ENCODE results near the gene NEK7.
"Not testable (repeated sequence)": the region's sequence is repeated elsewhere in the genome, so short reads cannot be mapped to it uniquely, and the experiment has no call there.

Gene NEK7

DNA sequence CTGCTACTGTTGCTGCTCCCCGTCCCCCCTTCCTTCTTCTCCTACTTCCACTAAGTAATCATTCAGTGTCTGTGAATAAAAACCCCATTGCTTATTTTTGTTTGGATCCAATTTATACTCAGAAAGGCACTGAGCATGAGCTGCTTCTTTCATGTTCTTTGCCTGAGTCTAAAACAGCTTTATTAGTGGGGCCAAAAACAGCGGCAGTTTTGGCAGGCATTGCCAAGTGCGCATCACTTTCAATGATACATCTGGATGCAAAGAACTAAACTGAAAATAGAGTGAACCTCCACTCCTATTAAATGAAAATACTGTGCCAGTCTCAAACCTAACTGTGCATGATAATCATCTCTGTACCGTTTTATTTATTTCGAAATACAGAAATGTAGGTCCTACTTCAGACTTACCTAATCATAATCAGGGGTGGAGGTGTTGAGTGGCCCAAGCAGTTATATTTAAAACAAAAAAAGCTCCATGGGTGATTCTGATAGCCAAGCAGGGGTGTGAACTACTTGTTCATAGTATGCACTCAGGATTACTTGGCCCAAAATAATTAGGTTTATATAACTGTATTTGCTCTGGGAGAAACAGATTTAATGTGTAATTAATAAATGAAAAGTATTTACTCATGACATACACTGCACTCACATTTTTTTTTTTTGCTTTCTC lies 48.4 kb downstream of the NEK7 start:
- peak; percentile 11 for DNase-seq (ENCODE audit: low read depth)

GRCh38 chr1:198206292-198206691 lies 49.5 kb downstream of the NEK7 start:
- no peak for DNase-seq (ENCODE audit: low read depth)

GRCh38 chr1:198211696-198212095 lies 54.9 kb downstream of the NEK7 start:
- no peak for DNase-seq (ENCODE audit: low read depth)

DNA sequence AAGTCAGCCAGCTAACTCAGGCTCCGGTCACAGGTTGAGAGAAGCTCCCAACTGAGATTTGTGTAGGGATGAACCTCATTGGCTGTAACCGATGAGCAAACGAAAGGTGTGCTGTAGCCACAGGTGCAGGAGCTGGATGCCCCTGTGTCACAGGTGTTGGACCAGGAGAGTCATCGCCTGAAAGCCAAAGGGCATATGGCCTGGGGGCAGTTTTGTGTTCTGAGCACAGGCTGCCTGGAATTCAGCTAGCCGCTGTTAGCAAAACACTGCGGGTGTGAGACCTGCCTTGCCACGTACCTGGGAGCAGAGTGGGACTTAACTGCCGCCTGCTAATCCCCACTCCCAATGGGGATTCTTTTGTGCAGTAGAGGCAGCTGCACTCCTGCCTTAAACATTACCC lies 55.3 kb downstream of the NEK7 start:
- DNase-seq (ENCODE audit: low read depth), result no peak

DNA sequence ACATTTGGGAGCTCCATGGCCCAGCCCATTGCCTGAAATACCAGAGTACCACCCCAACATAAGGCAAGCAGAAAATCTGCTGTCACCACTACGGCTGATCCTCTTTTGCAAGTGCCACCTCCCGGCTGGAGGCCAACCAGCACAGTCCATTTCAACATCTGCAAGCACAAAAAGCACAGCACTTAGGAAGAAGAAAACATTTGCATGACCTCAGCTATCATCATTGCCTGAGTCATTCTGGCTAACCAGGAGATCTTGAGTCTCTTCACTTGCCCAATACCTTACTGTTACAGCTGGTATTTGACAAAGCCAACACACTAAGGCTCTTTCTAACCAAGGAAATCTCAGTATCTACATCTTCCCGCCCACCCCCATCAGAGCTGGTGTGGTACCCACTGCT lies 55.9 kb downstream of the NEK7 start:
- peak; percentile 99 for DNase-seq (ENCODE audit: low read depth)

GRCh38 chr1:198214924-198215323 lies 58.1 kb downstream of the NEK7 start:
- DNase-seq (ENCODE audit: low read depth), result no peak

- peak; percentile 96 for DNase-seq (ENCODE audit: low read depth)
These were observed 63.6 kb downstream of the NEK7 start for GRCh38 chr1:198220428-198220827.

- DNase-seq (ENCODE audit: low read depth), result not testable (repeated sequence)
These were observed 70.2 kb downstream of the NEK7 start for GRCh38 chr1:198227010-198227409.

GRCh38 chr1:198227454-198227853 lies 70.7 kb downstream of the NEK7 start:
- DNase-seq (ENCODE audit: low read depth), result not testable (repeated sequence)

GRCh38 chr1:198228925-198229324 lies 72.1 kb downstream of the NEK7 start:
- DNase-seq (ENCODE audit: low read depth), result no peak

GRCh38 chr1:198231779-198232178 lies 75.0 kb downstream of the NEK7 start:
- DNase-seq (ENCODE audit: low read depth), result no peak

DNA sequence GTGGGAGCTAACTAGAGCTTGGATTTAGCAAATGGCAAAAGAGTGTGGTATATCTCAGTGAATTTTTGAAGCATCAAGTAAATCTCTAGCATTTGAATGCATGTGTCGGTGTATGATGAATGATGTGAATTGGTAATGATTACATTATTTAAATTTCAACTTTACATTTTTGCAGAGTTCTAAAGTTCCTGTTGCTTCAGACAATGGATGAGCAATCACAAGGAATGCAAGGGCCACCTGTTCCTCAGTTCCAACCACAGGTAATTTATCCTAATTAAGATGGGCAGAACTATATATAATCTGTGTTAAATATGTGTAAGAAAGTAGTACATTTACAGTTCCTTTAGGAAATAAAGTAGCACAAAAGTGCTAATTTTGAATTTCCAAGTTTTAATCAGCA lies 75.6 kb downstream of the NEK7 start:
- DNase-seq (ENCODE audit: low read depth), result no peak

GRCh38 chr1:198232940-198233675 lies 76.3 kb downstream of the NEK7 start:
- no peak for DNase-seq (ENCODE audit: low read depth)

DNA sequence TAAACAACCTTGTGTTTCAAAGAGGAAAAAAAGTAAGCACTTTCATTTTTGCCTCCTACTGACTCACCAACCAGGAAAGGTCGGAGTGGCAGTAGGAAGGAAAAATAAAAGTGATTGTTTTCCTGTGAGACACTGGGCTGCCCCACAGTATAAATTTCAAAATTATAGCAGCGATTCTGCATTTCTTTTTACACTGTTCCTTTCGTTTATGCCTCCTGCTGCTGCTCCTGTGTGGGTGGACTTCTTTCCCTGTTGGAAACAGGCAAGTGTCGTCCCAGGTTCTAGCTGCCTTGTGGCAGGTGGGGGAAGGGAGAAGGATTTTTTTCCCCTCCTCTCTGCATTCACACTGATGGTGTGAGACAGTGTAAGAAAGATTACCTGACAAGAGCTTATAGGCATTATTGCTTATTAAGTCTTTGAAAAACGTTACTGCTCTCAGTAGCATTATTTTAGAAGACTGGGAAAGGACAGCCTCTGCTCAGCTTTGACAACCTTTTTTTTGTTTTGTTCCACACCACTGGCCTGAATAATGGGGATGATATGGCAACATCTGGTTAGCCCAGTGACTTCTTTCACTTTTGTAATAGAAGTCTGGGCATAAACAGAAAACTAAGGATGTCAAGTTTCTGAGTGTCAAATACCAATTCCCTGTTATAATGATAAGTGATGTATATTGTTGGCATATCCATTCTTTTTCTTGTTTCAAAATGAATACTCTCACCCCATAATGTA lies 77.9 kb downstream of the NEK7 start:
- DNase-seq (ENCODE audit: low read depth), result peak; percentile 68

- DNase-seq (ENCODE audit: low read depth), result no peak
These were observed 81.3 kb downstream of the NEK7 start for GRCh38 chr1:198238121-198238520.

DNA sequence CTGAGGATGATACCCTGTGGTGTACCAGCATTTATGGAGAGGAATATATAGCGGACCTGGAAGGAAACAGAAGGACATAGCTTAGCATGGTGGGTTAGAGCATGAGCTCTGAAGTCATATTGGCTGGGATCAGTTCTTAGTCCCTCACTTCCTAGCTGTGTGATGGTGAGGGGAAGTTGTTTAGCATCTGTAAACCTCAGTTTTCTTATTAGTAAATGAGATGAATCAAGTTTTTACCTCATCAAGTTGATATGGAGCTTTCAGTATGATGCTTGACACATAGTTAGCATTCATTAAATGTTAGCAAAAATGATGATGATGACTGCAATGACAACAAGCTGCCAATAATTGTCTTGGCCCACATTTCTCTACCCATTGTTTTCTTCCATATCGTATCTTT lies 84.8 kb downstream of the NEK7 start:
- no peak for DNase-seq (ENCODE audit: low read depth)

- DNase-seq (ENCODE audit: low read depth), result no peak
These were observed 88.0 kb downstream of the NEK7 start for GRCh38 chr1:198244772-198245171.

- no peak for DNase-seq (ENCODE audit: low read depth)
These were observed 88.6 kb downstream of the NEK7 start for GRCh38 chr1:198245379-198245778.

- DNase-seq (ENCODE audit: low read depth), result no peak
These were observed 89.5 kb downstream of the NEK7 start for GRCh38 chr1:198246337-198246736.

GRCh38 chr1:198253259-198253658 lies 96.5 kb downstream of the NEK7 start:
- no peak for DNase-seq (ENCODE audit: low read depth)

GRCh38 chr1:198253668-198254067 lies 96.9 kb downstream of the NEK7 start:
- peak; percentile 73 for DNase-seq (ENCODE audit: low read depth)

- DNase-seq (ENCODE audit: low read depth), result peak; percentile 49
These were observed 97.7 kb downstream of the NEK7 start for GRCh38 chr1:198254521-198254920.

GRCh38 chr1:198254948-198255347 lies 98.2 kb downstream of the NEK7 start:
- DNase-seq (ENCODE audit: low read depth), result no peak

Measured in iris pigment epithelial cell (primary cell).